ENCODE results near the gene SYVN1. TPM values are rescaled to one million over a fixed set of nuclear protein-coding genes. Genes with fewer than 3 reads are reported as not detected.
A peak's percentile ranks its signal among the peaks of the same experiment; 100 is the strongest.
"Not testable (repeated sequence)": the region's sequence is repeated elsewhere in the genome, so short reads cannot be mapped to it uniquely, and the experiment has no call there.

Gene SYVN1
- total RNA-seq, 4 donors from 2014 or later, result 19.0 to 38.7 (median 26.0) TPM

GRCh38 chr11:65121865-65122696 lies 12.2 kb downstream of the SYVN1 start, which contains the start of the genes FAU and MRPL49:
Gene FAU (minus strand): TSS chr11:65122134. CDS start chr11:65121813, 321 bp downstream.
Gene MRPL49 (plus strand): TSS chr11:65122321. CDS start chr11:65122347, 26 bp downstream.
- WGBS, 2 donors (ENCODE audit: low coverage in 1 of 2), result 0% methylated on average over 7 to 10 of the region's 64 CpGs
- ATAC-seq, result peak; percentile 94
- Histone ChIP-seq H3K9me3 (no peaks in the 10 kb centered on the region), H3K36me3 (peaks cover 0 to 66% of the 10 kb centered on the region in 2 donors), H3K27ac (peak within 1 kb of the TSS; percentile 87 to 97 (median 94)), H3K27me3 (no peaks in the 10 kb centered on the region), H3K4me3 (peak within 1 kb of the TSS; percentile 74 to 88), H3K4me1 (peaks cover 0 to 48% (median 14%) of the 10 kb centered on the region in 3 donors)
- TF ChIP-seq POLR2AphosphoS5 (IDR thresholded peaks at IDR 0.05) (peak; percentile 95), POLR2A (IDR thresholded peaks at IDR 0.05) (peak; percentile 87), CTCF (IDR thresholded peaks at IDR 0.05) (peak in 1 of 4 experiments; percentile 5), EP300 (IDR thresholded peaks at IDR 0.05) (no peak)

- WGBS, 2 donors (ENCODE audit: low coverage in 1 of 2), result 0% methylated on average over 15 of the region's 22 CpGs; no CpG with 5 or more reads in 1 of the 2 donors
- Histone ChIP-seq H3K27ac (peak overlapping the region; percentile 87 to 97 (median 94)), H3K27me3 (no peaks in the 10 kb centered on the region), H3K36me3 (peaks cover 0 to 62% of the 10 kb centered on the region in 2 donors), H3K4me1 (peaks cover 2 to 55% (median 18%) of the 10 kb centered on the region in 3 donors), H3K4me3 (peak overlapping the region; percentile 74 to 88), H3K9me3 (no peaks in the 10 kb centered on the region)
- ATAC-seq, result no peak
- no peak for TF ChIP-seq POLR2AphosphoS5 (IDR thresholded peaks at IDR 0.05)
- TF ChIP-seq EP300 (IDR thresholded peaks at IDR 0.05), result no peak
- TF ChIP-seq POLR2A (IDR thresholded peaks at IDR 0.05), result no peak
- TF ChIP-seq CTCF (IDR thresholded peaks at IDR 0.05), result no peak
Observed at GRCh38 chr11:65121447-65121864, 12.9 kb downstream of the SYVN1 start.

- peaks cover 0 to 62% of the 10 kb centered on the region in 2 donors for H3K36me3 ChIP-seq
- ATAC-seq, result no peak
- H3K9me3 ChIP-seq, result no peaks in the 10 kb centered on the region
- H3K27ac ChIP-seq, result peak overlapping the region in 3 of 4 donors; percentile 94 to 97 (median 95)
- peak overlapping the region in 1 of 2 donors; percentile 88 for H3K4me3 ChIP-seq
- no peaks in the 10 kb centered on the region for H3K27me3 ChIP-seq
- peaks cover 3 to 61% (median 25%) of the 10 kb centered on the region in 3 donors for H3K4me1 ChIP-seq
- 75 to 100% methylated on average over 1 to 2 of the region's 3 CpGs for WGBS, 2 donors (ENCODE audit: low coverage in 1 of 2)
- TF ChIP-seq POLR2AphosphoS5 (IDR thresholded peaks at IDR 0.05), result no peak
- TF ChIP-seq POLR2A (IDR thresholded peaks at IDR 0.05), result no peak
- no peak for TF ChIP-seq EP300 (IDR thresholded peaks at IDR 0.05)
- no peak for TF ChIP-seq CTCF (IDR thresholded peaks at IDR 0.05)
Observed at GRCh38 chr11:65120831-65121230, 13.5 kb downstream of the SYVN1 start.

- Histone ChIP-seq H3K27ac (peak overlapping the region in 2 of 4 donors; percentile 7 to 84), H3K36me3 (peaks cover 0 to 62% of the 10 kb centered on the region in 2 donors), H3K4me1 (peaks cover 3 to 71% (median 25%) of the 10 kb centered on the region in 3 donors)
Observed at GRCh38 chr11:65119670-65119995, 14.7 kb downstream of the SYVN1 start.

GRCh38 chr11:65118891-65119669 lies 15.2 kb downstream of the SYVN1 start:
- 83 to 86% methylated on average over 6 to 11 of the region's 18 CpGs for WGBS, 2 donors (ENCODE audit: low coverage in 1 of 2)
- not testable (repeated sequence) for H3K9me3 ChIP-seq, H3K4me3 ChIP-seq, ATAC-seq, H3K27me3 ChIP-seq
- H3K36me3 ChIP-seq, result peaks cover 0 to 58% of the 10 kb centered on the region in 2 donors
- H3K4me1 ChIP-seq, result peaks cover 3 to 69% (median 25%) of the 10 kb centered on the region in 3 donors
- peak overlapping the region in 3 of 4 donors; percentile 74 to 86 (median 84) for H3K27ac ChIP-seq

More at GRCh38 chr11:65119670-65119995, 14.7 kb downstream of the SYVN1 start:
- H3K4me3 ChIP-seq, result no peak overlapping the region
- no peaks in the 10 kb centered on the region for H3K27me3 ChIP-seq
- TF ChIP-seq POLR2AphosphoS5 (IDR thresholded peaks at IDR 0.05), result no peak
- no peak for TF ChIP-seq EP300 (IDR thresholded peaks at IDR 0.05)
- TF ChIP-seq POLR2A (IDR thresholded peaks at IDR 0.05), result no peak
- no peak for TF ChIP-seq CTCF (IDR thresholded peaks at IDR 0.05)
- no peaks in the 10 kb centered on the region for H3K9me3 ChIP-seq
- ATAC-seq, result no peak
